ENCODE measurements around the gene STK40. TPM values are rescaled to one million over a fixed set of nuclear protein-coding genes. Genes with fewer than 3 reads are reported as not detected.

Gene STK40
- total RNA-seq, 1 donor from 2014 or later: 15.0 TPM

- no peak for DNase-seq (ENCODE audit: low read depth in 2 of 2)
Measured at GRCh38 chr1:36398370-36398977, 12.8 kb upstream of the STK40 start.

DNA sequence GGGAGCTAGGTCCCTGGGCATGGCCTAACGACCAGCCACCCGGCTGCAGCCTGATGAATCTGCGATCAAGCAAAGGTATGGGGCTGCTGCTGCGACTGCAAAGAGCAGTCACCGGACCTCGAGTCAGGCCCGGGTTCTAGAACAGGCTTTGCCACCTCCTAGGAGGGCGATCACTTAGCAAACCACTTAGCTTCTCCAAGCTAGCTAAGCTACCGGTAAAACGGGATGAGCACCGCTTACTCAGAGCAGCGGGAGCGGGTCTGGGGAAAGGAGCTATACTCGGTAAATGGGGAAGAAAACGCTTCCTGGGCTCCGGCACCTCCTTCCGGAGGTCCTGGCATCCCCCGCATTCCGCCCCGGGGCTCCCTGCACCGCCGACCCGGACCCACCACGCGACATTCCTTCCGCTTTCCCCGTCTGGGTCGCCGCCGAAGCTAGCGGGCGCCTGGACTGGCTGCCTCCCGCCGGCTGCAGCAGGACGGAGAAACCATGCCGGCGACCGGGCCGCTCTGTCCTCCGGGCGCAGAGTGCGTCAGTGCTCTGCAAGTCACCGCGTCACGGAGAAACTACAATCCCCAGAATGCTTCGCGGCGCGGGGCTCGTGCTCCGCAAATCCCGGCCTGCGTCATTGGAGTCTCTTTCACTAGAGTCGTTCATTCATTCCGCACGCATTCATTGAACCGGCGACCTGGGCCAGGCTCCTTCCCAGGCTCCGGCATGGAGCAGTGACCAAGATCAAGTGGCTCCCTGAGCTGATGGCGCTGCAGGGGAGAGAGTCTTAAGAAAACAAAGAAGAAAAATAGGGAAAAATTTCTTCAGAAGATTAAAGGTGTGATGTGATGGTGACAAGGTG, 11.9 kb upstream of the STK40 start, which contains the start of gene LSM10:
LSM10 (minus strand) TSS at position 531 of the 853 bp plus-strand sequence. CDS start 3,779 bp downstream, outside the sequence.
- DNase-seq (ENCODE audit: low read depth in 2 of 2): peak; percentile 89 to 94

GRCh38 chr1:36397083-36397377, 11.3 kb upstream of the STK40 start:
- no peak for DNase-seq (ENCODE audit: low read depth in 2 of 2)

DNA sequence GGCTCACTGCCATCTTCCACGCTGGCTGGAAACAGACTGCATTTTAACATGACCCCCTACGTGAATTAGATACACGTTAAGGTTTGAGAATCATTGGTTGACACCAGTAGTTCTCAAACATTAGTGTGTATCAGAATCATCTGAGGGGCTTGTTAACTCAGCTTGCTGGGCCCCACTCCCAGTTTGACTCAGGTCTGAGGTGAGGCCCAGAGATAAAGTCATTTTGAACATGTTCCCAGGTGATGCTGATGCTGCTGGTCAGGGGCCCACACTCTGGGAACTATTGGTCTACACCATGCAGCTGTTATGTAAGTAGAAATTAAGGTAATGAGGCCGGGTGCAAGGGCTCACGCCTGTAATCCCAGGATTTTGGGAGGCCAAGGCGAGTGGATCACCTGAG, 10.6 kb upstream of the STK40 start:
- no peak for DNase-seq (ENCODE audit: low read depth in 2 of 2)

DNA sequence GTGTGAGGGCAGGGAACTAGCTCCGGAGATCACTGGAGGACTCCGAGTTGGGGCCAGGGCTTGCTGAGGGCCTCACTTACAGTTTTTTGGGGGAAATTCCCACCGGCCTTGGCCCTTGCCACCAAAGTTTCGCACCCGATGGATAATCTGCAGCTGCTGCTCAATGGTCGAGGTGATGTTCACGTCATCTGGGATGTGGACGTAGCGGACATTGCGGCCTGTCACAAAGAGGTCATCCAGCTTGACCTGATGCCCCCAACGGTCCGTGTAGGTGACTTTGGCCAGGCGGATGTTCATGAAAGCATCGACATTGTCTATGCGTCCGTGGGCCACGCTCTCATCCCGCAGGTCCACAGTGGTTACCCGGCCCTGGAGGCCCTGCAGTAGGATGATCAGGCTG, 8.0 kb upstream of the STK40 start:
- DNase-seq (ENCODE audit: low read depth in 2 of 2): no peak

DNA sequence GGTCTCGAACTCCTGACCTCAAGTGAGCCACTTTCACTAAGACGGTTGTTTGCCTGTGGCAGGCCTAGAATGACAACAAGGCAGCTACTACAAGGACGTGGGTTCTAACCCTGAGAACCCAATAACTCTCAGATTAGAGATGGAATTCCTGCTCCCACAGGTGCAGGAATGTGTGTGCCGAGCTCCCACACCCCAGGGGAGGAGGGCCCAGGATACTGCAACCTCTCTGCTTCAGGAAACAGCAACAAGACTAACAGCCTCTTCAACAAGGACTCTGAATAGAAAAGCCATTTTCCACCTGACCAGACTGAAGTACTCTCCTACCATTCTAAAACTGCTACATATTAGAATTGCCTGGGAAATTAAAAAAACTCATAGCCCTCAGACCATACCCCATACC, 7.1 kb upstream of the STK40 start:
- no peak for DNase-seq (ENCODE audit: low read depth in 2 of 2)

DNA sequence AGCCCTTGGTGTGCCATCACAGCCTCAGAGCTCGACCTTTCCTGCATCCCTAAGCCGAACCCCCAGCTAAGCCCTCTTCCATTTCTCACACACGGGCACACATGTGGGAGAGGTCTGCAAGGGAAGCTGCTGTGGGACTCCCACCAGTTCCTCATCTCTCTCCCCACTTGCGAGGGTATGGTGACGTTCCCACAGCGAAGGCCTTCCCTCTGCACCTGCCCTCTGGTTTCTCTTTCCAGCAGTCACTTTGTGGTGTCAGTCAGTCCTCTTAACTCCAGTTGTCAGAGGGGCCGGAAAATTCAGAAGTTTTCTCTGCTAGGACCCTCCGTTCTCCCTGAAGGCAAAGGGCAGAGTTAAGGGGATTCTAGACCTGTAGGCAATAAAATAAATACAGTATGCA, 5.5 kb upstream of the STK40 start:
- no peak for DNase-seq (ENCODE audit: low read depth in 2 of 2)

DNA sequence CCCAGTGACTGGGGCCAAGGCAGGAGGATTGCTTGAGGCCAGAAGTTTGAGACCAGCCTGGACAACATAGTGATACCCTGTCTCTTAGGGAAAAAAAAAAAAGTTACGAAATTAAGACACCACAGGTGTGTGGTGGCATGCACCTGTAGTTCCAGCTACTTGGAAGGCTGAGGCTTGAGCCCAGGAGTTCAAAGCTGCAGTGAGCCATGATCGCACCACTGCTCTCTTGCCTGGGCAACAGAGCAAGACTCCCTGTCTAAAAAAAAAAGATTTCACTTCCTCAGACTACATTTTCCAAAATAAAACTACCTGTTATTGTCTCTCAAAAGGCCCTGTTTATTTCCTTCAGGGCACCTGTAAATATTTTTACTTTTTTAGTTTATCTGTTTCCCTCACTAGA, 4.7 kb upstream of the STK40 start:
- DNase-seq (ENCODE audit: low read depth in 2 of 2): no peak

DNA sequence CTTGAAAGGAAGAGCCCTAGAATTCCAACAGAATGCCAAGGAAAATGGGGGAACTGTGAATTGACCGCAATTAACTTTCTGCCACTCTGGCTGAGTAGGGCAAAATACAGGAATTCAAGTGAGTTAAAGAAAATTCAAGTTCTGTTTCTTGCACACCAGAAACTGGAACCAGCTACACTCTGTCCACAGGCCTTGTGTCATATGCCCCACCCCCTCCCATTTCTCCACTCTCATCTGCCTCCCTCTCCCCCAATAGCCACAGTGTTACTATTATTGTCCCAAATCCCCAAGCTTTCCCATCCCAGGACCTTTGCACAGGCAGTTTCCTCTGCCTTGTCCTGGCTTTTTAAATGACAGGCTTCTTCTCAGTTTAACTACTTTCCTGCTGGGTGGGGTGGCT, 4.3 kb upstream of the STK40 start:
- DNase-seq (ENCODE audit: low read depth in 2 of 2): no peak

- no peak for DNase-seq (ENCODE audit: low read depth in 2 of 2)
Measured at GRCh38 chr1:36389261-36389660, 3.5 kb upstream of the STK40 start.

DNA sequence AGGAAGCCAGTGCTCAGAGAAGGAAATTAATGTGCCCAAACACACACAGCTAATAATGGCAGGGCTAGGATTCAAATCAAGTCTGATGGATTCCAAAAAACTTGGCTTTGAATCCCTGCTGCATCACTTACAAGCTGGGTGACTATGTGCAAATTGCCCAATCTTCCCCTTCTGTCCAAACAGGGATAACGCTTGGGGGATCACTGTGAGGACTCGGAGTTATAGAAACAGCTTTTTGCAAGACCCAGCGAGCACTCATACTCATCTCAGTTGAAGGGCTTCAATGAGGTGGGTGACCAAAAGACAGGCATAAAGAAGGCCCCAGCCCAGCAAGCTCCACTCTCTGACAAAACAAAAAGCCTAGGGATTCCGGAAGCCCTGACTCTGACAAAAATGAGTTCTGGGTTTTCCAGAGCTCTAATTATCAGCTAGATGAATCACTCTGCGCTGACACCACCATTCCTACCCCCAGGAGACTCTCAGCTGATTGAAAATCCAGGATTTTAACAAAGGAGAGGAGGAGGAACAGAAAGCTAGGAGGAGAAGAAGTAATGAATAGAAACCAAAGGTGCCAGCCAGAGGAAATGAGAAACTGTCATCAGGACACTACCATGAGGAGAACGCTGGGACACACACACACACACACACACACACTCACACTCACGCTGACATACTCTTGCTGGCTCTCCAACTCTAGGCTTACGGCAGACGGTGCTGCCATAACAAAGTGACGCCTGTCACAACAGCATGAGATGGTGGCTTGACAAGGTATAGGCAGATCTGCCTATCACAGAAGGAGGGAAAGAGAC, 1.6 kb upstream of the STK40 start:
- DNase-seq (ENCODE audit: low read depth in 2 of 2): peak; percentile 60 to 84

- peak in 1 of 2 donors; percentile 98 for DNase-seq (ENCODE audit: low read depth in 2 of 2)
Measured at GRCh38 chr1:36386265-36387140, 779 bp upstream of the STK40 start.

DNA sequence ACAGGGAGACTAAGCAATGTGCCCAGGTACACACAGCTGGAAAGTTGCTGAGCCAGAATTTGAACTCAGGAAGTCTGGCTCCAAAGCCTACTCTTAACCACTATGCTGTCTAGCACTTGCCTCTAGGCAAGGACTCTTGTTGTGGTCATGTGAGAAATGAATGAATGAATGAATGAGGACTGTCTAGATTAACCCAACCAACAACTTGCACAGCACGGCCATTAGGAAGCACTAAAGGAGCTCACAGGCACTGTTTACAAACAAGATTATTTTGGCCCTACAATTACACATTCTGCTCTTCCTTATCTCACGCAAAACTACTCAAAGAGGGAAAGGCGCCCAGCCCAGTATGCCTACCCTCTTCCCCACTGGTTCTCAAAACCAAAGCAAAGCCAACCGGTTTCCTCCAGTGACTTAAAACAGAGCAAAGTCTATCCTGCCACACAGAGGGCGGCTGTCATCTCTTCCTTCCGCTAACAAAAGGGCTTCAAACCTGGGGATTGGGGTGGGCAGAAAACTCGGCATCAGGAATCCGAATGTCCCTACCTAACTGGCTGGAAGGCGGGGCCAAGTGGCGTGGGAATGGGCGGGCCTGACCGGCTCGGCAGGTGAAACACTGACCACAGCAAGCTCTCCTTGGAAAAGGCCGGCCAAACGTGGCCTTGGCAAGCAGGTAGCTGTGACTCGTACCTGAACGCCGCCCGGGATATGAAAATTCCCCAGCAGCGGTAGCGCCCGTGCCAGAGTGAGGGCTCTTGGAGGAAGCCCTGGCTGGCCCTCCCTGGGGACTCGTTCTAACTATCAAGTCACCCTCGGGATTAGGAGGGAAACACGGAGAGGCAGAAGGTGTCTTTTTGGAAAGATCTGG, 948 bp downstream of the STK40 start:
- DNase-seq (ENCODE audit: low read depth in 2 of 2): peak in 1 of 2 donors; percentile 63

GRCh38 chr1:36383240-36383639, 2.5 kb downstream of the STK40 start:
- DNase-seq (ENCODE audit: low read depth in 2 of 2): no peak

GRCh38 chr1:36382669-36383068, 3.1 kb downstream of the STK40 start:
- no peak for DNase-seq (ENCODE audit: low read depth in 2 of 2)

GRCh38 chr1:36382231-36382630, 3.5 kb downstream of the STK40 start:
- no peak for DNase-seq (ENCODE audit: low read depth in 2 of 2)

DNA sequence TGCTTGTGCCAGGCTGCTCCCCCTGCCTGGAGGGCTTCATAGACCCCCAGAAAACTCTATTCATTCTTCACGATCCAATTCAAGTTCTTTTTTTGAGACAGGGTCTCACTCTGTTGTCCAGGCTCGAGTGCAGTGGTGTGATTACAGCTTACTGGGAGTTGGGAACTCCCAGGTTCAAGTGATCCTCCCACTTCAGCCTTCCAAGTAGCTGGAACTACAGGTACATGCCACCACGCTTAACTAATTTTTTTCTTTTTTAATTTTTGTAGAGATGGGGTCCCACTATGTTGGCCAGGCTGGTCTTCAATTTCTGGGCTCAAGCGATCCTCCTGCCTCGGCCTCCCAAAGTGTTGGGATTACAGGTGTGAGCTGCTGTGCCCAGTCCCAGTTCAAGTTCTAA, 4.3 kb downstream of the STK40 start:
- no peak for DNase-seq (ENCODE audit: low read depth in 2 of 2)

GRCh38 chr1:36380782-36381181, 4.9 kb downstream of the STK40 start:
- no peak for DNase-seq (ENCODE audit: low read depth in 2 of 2)

- no peak for DNase-seq (ENCODE audit: low read depth in 2 of 2)
Measured at GRCh38 chr1:36380143-36380619, 5.5 kb downstream of the STK40 start.

GRCh38 chr1:36377791-36378492, 7.8 kb downstream of the STK40 start:
- DNase-seq (ENCODE audit: low read depth in 2 of 2): no peak
